ENCODE results near the gene CENPO. TPM values are rescaled to one million over a fixed set of nuclear protein-coding genes. Genes with fewer than 3 reads are reported as not detected.

The CENPO gene
- total RNA-seq, 1 experiment from 2014 or later, result 39.3 TPM

DNA sequence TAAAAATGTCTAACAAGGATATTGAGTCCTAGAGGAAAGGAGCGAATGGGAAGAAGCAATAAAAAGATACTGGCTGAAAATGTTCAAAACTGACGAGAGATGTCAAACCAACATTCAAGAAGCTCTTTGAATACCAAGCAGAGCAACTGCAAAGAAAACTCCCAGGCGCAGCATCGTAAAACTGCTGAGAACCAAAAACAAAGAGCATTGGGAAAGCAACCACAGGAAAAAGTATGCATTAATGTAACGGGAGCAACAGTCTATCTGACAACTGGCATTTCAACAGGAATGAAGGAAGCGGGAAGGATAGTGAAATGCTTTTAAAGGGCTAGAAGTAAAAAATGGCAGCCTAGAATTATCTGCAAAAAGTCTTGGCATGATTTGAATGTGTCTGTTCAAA lies 73.7 kb downstream of the CENPO start:
- ATAC-seq (no peak), DNase-seq (ENCODE audit: low read depth, low spot score) (no peak)
- no peaks in the 10 kb centered on the region for H3K9me3 ChIP-seq (ENCODE audit: control insufficient read depth, insufficient read depth, low read depth, low read length)
- no peaks in the 10 kb centered on the region for H3K4me1 ChIP-seq (ENCODE audit: control insufficient read depth, insufficient read depth, low read length)
- in situ Hi-C loops (cut with HindIII; ENCODE audit: low pct_unique_long_range_greater_than_20kb, low sequenced_read_pairs) (no loop called here), intact Hi-C loops (cut with micrococcal nuclease; ENCODE audit: unreplicated experiment) (no loop called here)
- no peak for TF ChIP-seq SIN3A (IDR thresholded peaks at IDR 0.05; ENCODE audit: borderline replicate concordance, insufficient read depth, low read depth, low read length)
- no peak for TF ChIP-seq TCF7L2 (IDR thresholded peaks at IDR 0.05; ENCODE audit: low read depth, low read length)
- TF ChIP-seq, protein P1, sequence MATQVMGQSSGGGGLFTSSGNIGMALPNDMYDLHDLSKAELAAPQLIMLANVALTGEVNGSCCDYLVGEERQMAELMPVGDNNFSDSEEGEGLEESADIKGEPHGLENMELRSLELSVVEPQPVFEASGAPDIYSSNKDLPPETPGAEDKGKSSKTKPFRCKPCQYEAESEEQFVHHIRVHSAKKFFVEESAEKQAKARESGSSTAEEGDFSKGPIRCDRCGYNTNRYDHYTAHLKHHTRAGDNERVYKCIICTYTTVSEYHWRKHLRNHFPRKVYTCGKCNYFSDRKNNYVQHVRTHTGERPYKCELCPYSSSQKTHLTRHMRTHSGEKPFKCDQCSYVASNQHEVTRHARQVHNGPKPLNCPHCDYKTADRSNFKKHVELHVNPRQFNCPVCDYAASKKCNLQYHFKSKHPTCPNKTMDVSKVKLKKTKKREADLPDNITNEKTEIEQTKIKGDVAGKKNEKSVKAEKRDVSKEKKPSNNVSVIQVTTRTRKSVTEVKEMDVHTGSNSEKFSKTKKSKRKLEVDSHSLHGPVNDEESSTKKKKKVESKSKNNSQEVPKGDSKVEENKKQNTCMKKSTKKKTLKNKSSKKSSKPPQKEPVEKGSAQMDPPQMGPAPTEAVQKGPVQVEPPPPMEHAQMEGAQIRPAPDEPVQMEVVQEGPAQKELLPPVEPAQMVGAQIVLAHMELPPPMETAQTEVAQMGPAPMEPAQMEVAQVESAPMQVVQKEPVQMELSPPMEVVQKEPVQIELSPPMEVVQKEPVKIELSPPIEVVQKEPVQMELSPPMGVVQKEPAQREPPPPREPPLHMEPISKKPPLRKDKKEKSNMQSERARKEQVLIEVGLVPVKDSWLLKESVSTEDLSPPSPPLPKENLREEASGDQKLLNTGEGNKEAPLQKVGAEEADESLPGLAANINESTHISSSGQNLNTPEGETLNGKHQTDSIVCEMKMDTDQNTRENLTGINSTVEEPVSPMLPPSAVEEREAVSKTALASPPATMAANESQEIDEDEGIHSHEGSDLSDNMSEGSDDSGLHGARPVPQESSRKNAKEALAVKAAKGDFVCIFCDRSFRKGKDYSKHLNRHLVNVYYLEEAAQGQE (IDR thresholded peaks at IDR 0.05; ENCODE audit: insufficient read depth in 1 of 2, low read depth in 2 of 2, low read length in 1 of 2), result no peak
- TF ChIP-seq POLR2AphosphoS5 (IDR thresholded peaks at IDR 0.05; ENCODE audit: low read depth, low read length), result no peak
- TF ChIP-seq, protein P2, sequence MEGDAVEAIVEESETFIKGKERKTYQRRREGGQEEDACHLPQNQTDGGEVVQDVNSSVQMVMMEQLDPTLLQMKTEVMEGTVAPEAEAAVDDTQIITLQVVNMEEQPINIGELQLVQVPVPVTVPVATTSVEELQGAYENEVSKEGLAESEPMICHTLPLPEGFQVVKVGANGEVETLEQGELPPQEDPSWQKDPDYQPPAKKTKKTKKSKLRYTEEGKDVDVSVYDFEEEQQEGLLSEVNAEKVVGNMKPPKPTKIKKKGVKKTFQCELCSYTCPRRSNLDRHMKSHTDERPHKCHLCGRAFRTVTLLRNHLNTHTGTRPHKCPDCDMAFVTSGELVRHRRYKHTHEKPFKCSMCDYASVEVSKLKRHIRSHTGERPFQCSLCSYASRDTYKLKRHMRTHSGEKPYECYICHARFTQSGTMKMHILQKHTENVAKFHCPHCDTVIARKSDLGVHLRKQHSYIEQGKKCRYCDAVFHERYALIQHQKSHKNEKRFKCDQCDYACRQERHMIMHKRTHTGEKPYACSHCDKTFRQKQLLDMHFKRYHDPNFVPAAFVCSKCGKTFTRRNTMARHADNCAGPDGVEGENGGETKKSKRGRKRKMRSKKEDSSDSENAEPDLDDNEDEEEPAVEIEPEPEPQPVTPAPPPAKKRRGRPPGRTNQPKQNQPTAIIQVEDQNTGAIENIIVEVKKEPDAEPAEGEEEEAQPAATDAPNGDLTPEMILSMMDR (IDR thresholded peaks at IDR 0.05), result no peak
- H3K36me3 ChIP-seq (ENCODE audit: control insufficient read depth, insufficient read depth, low read length), result no peaks in the 10 kb centered on the region
- H3K27ac ChIP-seq (ENCODE audit: low read length), result no peak overlapping the region
- POLR2A ChIA-PET, result no interaction called here
- CTCF ChIA-PET, result no interaction called here
- no TSS peak for BruUV-seq (replicated peaks)
- no peak overlapping the region for H3K4me3 ChIP-seq (ENCODE audit: low read depth in 2 of 2, low read length in 2 of 2)
- no peaks in the 10 kb centered on the region for H3K27me3 ChIP-seq (ENCODE audit: control insufficient read depth, insufficient read depth, low read length)

DNA sequence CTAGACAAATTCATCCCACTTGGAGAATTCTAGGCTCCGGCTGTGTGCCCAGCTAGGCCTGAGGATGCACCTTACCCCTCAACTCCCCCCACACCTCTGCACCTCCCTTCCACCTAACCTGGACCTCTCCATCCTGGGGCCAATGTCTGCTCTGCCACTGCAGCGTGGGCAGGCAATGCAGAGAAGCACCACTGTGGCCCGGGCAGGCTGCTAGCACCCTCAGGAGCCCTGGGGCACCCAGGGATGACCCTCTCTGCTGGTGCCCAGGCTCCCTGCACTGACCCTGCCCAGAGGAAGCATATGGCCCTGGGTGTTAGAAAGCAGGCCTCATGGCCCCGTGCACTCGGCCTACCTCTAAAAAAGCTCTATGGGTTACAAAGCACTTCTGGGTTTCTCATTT lies 77.2 kb downstream of the CENPO start:
- no peak for DNase-seq (ENCODE audit: low read depth, low spot score)

More for the DNA sequence above, 77.2 kb downstream of the CENPO start:
- no peak for TF ChIP-seq SIN3A (IDR thresholded peaks at IDR 0.05; ENCODE audit: borderline replicate concordance, insufficient read depth, low read depth, low read length)
- TF ChIP-seq POLR2AphosphoS5 (IDR thresholded peaks at IDR 0.05; ENCODE audit: low read depth, low read length), result no peak
- TF ChIP-seq, protein P1 (IDR thresholded peaks at IDR 0.05; ENCODE audit: insufficient read depth in 1 of 2, low read depth in 2 of 2, low read length in 1 of 2), result no peak
- TF ChIP-seq TCF7L2 (IDR thresholded peaks at IDR 0.05; ENCODE audit: low read depth, low read length), result no peak
- TF ChIP-seq, protein P2 (IDR thresholded peaks at IDR 0.05), result no peak
- ChIA-PET POLR2A (no interaction called here), CTCF (no interaction called here)
- Histone ChIP-seq H3K9me3 (ENCODE audit: control insufficient read depth, insufficient read depth, low read depth, low read length) (no peaks in the 10 kb centered on the region), H3K27ac (ENCODE audit: low read length) (no peak overlapping the region), H3K4me1 (ENCODE audit: control insufficient read depth, insufficient read depth, low read length) (no peaks in the 10 kb centered on the region), H3K4me3 (ENCODE audit: low read depth in 2 of 2, low read length in 2 of 2) (no peak overlapping the region), H3K27me3 (ENCODE audit: control insufficient read depth, insufficient read depth, low read length) (no peaks in the 10 kb centered on the region), H3K36me3 (ENCODE audit: control insufficient read depth, insufficient read depth, low read length) (no peaks in the 10 kb centered on the region)
- ATAC-seq, result no peak
- BruUV-seq (replicated peaks), result no TSS peak
- intact Hi-C loops (cut with micrococcal nuclease; ENCODE audit: unreplicated experiment) (no loop called here), in situ Hi-C loops (cut with HindIII; ENCODE audit: low pct_unique_long_range_greater_than_20kb, low sequenced_read_pairs) (no loop called here)
